Calu3 (cell line): ENCODE measurements around the gene LRRC70. TPM values are rescaled to one million over a fixed set of nuclear protein-coding genes. Genes with fewer than 3 reads are reported as not detected.

ENCODE experiments used
- BruUV-seq: library from RNA; stranded (reverse); fragments of 400-500 nt; replicated peaks from 2 replicates; lab custom pipeline; 2021; lab: Mats Ljungman, UMichigan
- CTCF ChIA-PET: fragments of 300-600 bp; sonication (Branson Sonifier 250); formaldehyde crosslinking; loops from one replicate; lab custom pipeline; 2022; ENCODE audit warnings: antibody characterized with exemption; lab: Charles Lee
- DNase-seq: peaks from one replicate; pipeline ENCODE4 v3.0.0; 2022
- H3K27ac Mint-ChIP-seq: one replicate; pipeline ENCODE4 v1.8.0; 2022; ENCODE audit warnings: mixed read lengths; ENCODE audit not compliant: unreplicated experiment
- H3K27me3 Mint-ChIP-seq: one replicate; pipeline ENCODE4 v1.8.0; 2022; ENCODE audit warnings: mixed read lengths; ENCODE audit not compliant: unreplicated experiment
- H3K36me3 Mint-ChIP-seq: one replicate; pipeline ENCODE4 v1.8.0; 2022; ENCODE audit warnings: mild to moderate bottlenecking, moderate library complexity, mixed read lengths; ENCODE audit not compliant: insufficient read depth, unreplicated experiment
- H3K4me1 Mint-ChIP-seq: one replicate; pipeline ENCODE4 v1.8.0; 2022; ENCODE audit warnings: mild to moderate bottlenecking, low read depth, mixed read lengths; ENCODE audit not compliant: unreplicated experiment
- H3K4me3 Mint-ChIP-seq: one replicate; pipeline ENCODE4 v1.8.0; 2022; ENCODE audit warnings: mild to moderate bottlenecking, low read depth, moderate library complexity, mixed read lengths; ENCODE audit not compliant: unreplicated experiment
- H3K9me3 Mint-ChIP-seq: one replicate; pipeline ENCODE4 v1.8.0; 2022; ENCODE audit warnings: low read depth, mixed read lengths; ENCODE audit not compliant: unreplicated experiment
- intact Hi-C: fragments of 100-400 bp; cut with micrococcal nuclease; formaldehyde crosslinking; loops from one replicate; pipeline ENCODE4 v1.10.0; 2022; ENCODE audit not compliant: unreplicated experiment
- total RNA-seq: library from RNA; stranded (reverse); gene quantifications from 2 replicates; pipeline ENCODE4 v1.2.3, GENCODE V29; 2022
- TF ChIP-seq, protein P1 (sequence below): fragments of 200-600 bp; IDR thresholded peaks from one replicate; pipeline ENCODE4 v1.8.0; 2022; ENCODE audit warnings: antibody characterized with exemption; ENCODE audit not compliant: unreplicated experiment

The LRRC70 gene
- total RNA-seq, 1 experiment from 2014 or later = 2.1 TPM

- Mint-ChIP-seq H3K4me3 (no peak overlapping the region), H3K36me3 (peaks cover 3% of the 10 kb centered on the region)
These were observed 7.1 kb downstream of the LRRC70 start for GRCh38 chr5:62585751-62586150.

GRCh38 chr5:62587737-62588136, 9.1 kb downstream of the LRRC70 start:
- Mint-ChIP-seq H3K9me3 (no peaks in the 10 kb centered on the region), H3K36me3 (peaks cover 3% of the 10 kb centered on the region), H3K27me3 (no peaks in the 10 kb centered on the region), H3K4me3 (no peak overlapping the region), H3K27ac (no peak overlapping the region), H3K4me1 (peaks cover 16% of the 10 kb centered on the region)
- TF ChIP-seq, protein P1, sequence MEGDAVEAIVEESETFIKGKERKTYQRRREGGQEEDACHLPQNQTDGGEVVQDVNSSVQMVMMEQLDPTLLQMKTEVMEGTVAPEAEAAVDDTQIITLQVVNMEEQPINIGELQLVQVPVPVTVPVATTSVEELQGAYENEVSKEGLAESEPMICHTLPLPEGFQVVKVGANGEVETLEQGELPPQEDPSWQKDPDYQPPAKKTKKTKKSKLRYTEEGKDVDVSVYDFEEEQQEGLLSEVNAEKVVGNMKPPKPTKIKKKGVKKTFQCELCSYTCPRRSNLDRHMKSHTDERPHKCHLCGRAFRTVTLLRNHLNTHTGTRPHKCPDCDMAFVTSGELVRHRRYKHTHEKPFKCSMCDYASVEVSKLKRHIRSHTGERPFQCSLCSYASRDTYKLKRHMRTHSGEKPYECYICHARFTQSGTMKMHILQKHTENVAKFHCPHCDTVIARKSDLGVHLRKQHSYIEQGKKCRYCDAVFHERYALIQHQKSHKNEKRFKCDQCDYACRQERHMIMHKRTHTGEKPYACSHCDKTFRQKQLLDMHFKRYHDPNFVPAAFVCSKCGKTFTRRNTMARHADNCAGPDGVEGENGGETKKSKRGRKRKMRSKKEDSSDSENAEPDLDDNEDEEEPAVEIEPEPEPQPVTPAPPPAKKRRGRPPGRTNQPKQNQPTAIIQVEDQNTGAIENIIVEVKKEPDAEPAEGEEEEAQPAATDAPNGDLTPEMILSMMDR = no peak
- intact Hi-C loops = no loop called here
- CTCF ChIA-PET = no interaction called here
- no peak for DNase-seq
- BruUV-seq = no TSS peak

More at GRCh38 chr5:62585751-62586150, 7.1 kb downstream of the LRRC70 start:
- CTCF ChIA-PET = no interaction called here
- Mint-ChIP-seq H3K27me3 (no peaks in the 10 kb centered on the region), H3K9me3 (no peaks in the 10 kb centered on the region), H3K4me1 (peaks cover 16% of the 10 kb centered on the region), H3K27ac (no peak overlapping the region)
- intact Hi-C loops = no loop called here
- no peak for DNase-seq
- BruUV-seq = no TSS peak
- TF ChIP-seq, protein P1 = no peak

DNA sequence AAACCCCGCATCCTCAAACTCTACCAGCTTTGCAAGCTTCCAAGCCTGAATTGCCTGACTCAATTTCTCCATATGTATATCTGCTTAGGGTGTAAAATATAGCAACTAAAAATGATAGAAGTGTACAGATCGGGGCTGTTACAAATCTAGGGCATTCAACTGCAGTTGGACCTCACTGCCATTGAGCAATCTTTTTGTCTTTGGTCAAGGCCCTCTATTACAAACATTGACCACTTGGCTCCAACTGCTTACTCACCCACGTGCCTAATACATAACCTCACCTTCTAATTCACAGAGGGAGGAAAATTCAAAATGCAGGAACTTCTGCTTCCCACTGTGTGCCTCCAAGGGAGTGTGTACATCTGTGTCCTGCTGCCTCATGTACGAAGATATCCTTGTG, 10.0 kb downstream of the LRRC70 start:
- intact Hi-C loops = no loop called here
- H3K4me3 Mint-ChIP-seq = no peak overlapping the region
- no peak for DNase-seq
- no peaks in the 10 kb centered on the region for H3K27me3 Mint-ChIP-seq
- TF ChIP-seq, protein P1 = no peak
- H3K4me1 Mint-ChIP-seq = peaks cover 16% of the 10 kb centered on the region
- H3K36me3 Mint-ChIP-seq = peaks cover 3% of the 10 kb centered on the region
- no TSS peak for BruUV-seq
- CTCF ChIA-PET = no interaction called here
- no peaks in the 10 kb centered on the region for H3K9me3 Mint-ChIP-seq
- H3K27ac Mint-ChIP-seq = no peak overlapping the region

GRCh38 chr5:62589504-62589903, 10.9 kb downstream of the LRRC70 start:
- no TSS peak for BruUV-seq
- TF ChIP-seq, protein P1 = no peak
- intact Hi-C loops = no loop called here
- DNase-seq = no peak
- H3K9me3 Mint-ChIP-seq = no peaks in the 10 kb centered on the region
- peaks cover 16% of the 10 kb centered on the region for H3K4me1 Mint-ChIP-seq
- H3K27me3 Mint-ChIP-seq = no peaks in the 10 kb centered on the region
- peaks cover 3% of the 10 kb centered on the region for H3K36me3 Mint-ChIP-seq
- H3K27ac Mint-ChIP-seq = no peak overlapping the region
- no peak overlapping the region for H3K4me3 Mint-ChIP-seq
- CTCF ChIA-PET = no interaction called here
